ENCODE results near the gene NLRC4. TPM values are rescaled to one million over a fixed set of nuclear protein-coding genes. Genes with fewer than 3 reads are reported as not detected.

Gene NLRC4
- total and polyA plus RNA-seq, 2 of the 8 experiments (the other 6 are each of a cell fraction or from before 2014, with no cell fraction given) = not detected

GRCh38 chr2:32250290-32250689 lies 14.4 kb downstream of the NLRC4 start:
- H2BK20ac ChIP-seq (ENCODE audit: low read length) = no peak overlapping the region
- FAIRE-seq (no peak), DNase-seq (ENCODE audit: low read depth in 1 of 2, low spot score in 2 of 2) (no peak)
- no peak overlapping the region for H3K23ac ChIP-seq (ENCODE audit: insufficient read length)
- H2BK120ac ChIP-seq (replicated peaks; ENCODE audit: low read depth, low read length) = no peak overlapping the region
- no peak overlapping the region for H3K14ac ChIP-seq (ENCODE audit: insufficient read length)
- no peaks in the 10 kb centered on the region for H3K9me3 ChIP-seq (ENCODE audit: insufficient read depth in 2 of 2, low read depth in 1 of 2, low read length in 1 of 2)
- H4K5ac ChIP-seq (ENCODE audit: insufficient read length, low read depth, low read length) = no peak overlapping the region
- H3K36me3 ChIP-seq (ENCODE audit: control insufficient read depth in 2 of 4, insufficient read depth in 4 of 4, low read length in 3 of 4) = no peaks in the 10 kb centered on the region
- H3K4ac ChIP-seq (replicated peaks; ENCODE audit: insufficient read length, low read depth, low read length) = no peak overlapping the region
- H2AFZ ChIP-seq (ENCODE audit: low read length) = no peak overlapping the region
- CTCF ChIA-PET (ENCODE audit: partially characterized antibody) = interaction anchor here (1.2 to 1.4 kb wide), 2 partner anchors 10 to 22 kb away, joined by 3 read pairs; no protein-coding TSS in a partner anchor
- H4K91ac ChIP-seq (replicated peaks; ENCODE audit: insufficient read length, low read length) = no peak overlapping the region
- H3K79me1 ChIP-seq (ENCODE audit: low read depth, low read length) = no peaks in the 10 kb centered on the region
- no peak overlapping the region for H2BK5ac ChIP-seq (ENCODE audit: low read depth, low read length)
- no peak overlapping the region for H3K4me2 ChIP-seq (ENCODE audit: insufficient read depth in 1 of 2, low read depth in 2 of 2, low read length in 2 of 2)
- no peak overlapping the region for H2BK15ac ChIP-seq (ENCODE audit: low read length)
- H3K4me1 ChIP-seq (replicated peaks in 1 of 4; ENCODE audit: control insufficient read depth in 3 of 4, insufficient read depth in 4 of 4, low read length in 3 of 4) = no peaks in the 10 kb centered on the region
- peaks cover 0 to 2% (median 0%) of the 10 kb centered on the region in 4 experiments; a peak in 1 of 7 replicates for H3K27me3 ChIP-seq (replicated peaks in 1 of 4; ENCODE audit: control insufficient read depth in 3 of 4, extremely low read depth in 1 of 4, insufficient read depth in 3 of 4, low read length in 3 of 4)
- H3K27ac ChIP-seq (ENCODE audit: low read depth, low read length) = no peak overlapping the region
- no peak overlapping the region for H3K4me3 ChIP-seq (ENCODE audit: extremely low read depth in 1 of 4, insufficient read depth in 2 of 4, low read depth in 3 of 4, low read length in 4 of 4)
- no peaks in the 10 kb centered on the region for H4K20me1 ChIP-seq (replicated peaks in 1 of 2; ENCODE audit: control insufficient read depth in 1 of 2, insufficient read depth in 2 of 2, low read length in 2 of 2)
- H2AK5ac ChIP-seq (ENCODE audit: low read depth, low read length) = no peak overlapping the region
- no peaks in the 10 kb centered on the region for H3K79me2 ChIP-seq (ENCODE audit: control insufficient read depth in 1 of 2, insufficient read depth in 2 of 2, low read length in 2 of 2)
- H3K56ac ChIP-seq (replicated peaks; ENCODE audit: insufficient read length, low read depth, low read length) = no peak overlapping the region
- H4K8ac ChIP-seq (ENCODE audit: extremely low read depth, insufficient read depth, low read length) = no peak overlapping the region
- no peaks in the 10 kb centered on the region for H3K23me2 ChIP-seq (ENCODE audit: low read depth, low read length)
- H3K9ac ChIP-seq (replicated peaks in 1 of 4; ENCODE audit: extremely low read depth in 1 of 4, low read depth in 3 of 4, low read length in 3 of 4) = no peak overlapping the region; a peak in 1 of 7 replicates
- WGBS, 2 experiments (ENCODE audit: extremely low coverage in 1 of 2, insufficient coverage in 1 of 2, insufficient read length in 1 of 2, insufficient replicate concordance in 2 of 2, low coverage in 1 of 2, low lambda C conversion rate in 2 of 2, missing lambda C conversion rate in 1 of 2) = 83% methylated on average over 10 of the region's 10 CpGs; no CpG with 5 or more reads in 1 of the 2 experiments
- H3K18ac ChIP-seq (ENCODE audit: extremely low read depth, low read length) = no peak overlapping the region
- H2BK12ac ChIP-seq (ENCODE audit: low read depth, low read length) = no peak overlapping the region
- POLR2A ChIA-PET (ENCODE audit: partially characterized antibody) = interaction anchor here (0.8 kb wide), 1 partner anchor 20 kb away, joined by 3 read pairs; no protein-coding TSS in a partner anchor
- TF ChIP-seq POU5F1 (IDR thresholded peaks at IDR 0.05; ENCODE audit: low read depth, low read length) (no peak), CTCF (IDR thresholded peaks at IDR 0.05; ENCODE audit: control extremely low read depth in 1 of 3, insufficient read depth in 1 of 3, low read depth in 1 of 3, low read length in 3 of 3) (no peak), CEBPB (IDR thresholded peaks at IDR 0.05; ENCODE audit: low read depth, low read length) (no peak)

Data from H1 (cell line).